ENCODE data around the gene CELSR2. TPM values are rescaled to one million over a fixed set of nuclear protein-coding genes. Genes with fewer than 3 reads are reported as not detected.

Gene CELSR2
- total and polyA plus RNA-seq, 2 donors (not counting 1 experiment from before 2014, with no cell fraction given) = 0.57 to 2.7 TPM

- ChIA-PET CTCF (interaction anchor here (0.6 to 5.1 kb wide), 8 partner anchors 10 to 183 kb away, joined by 3 to 27 read pairs (median 4); partner anchors contain the start of gene SORT1), POLR2A (no interaction called here)
- peak overlapping the region; percentile 36 to 55 for H3K27ac ChIP-seq (ENCODE audit: low read length in 2 of 2)
These were observed 58.1 kb downstream of the CELSR2 start for GRCh38 chr1:109307274-109308021.

More at GRCh38 chr1:109307274-109308021, 58.1 kb downstream of the CELSR2 start:
- peak overlapping the region; percentile 71 for H3K4me2 ChIP-seq (replicated peaks; ENCODE audit: low read depth, low read length, poor library complexity, severe bottlenecking)
- H3K27me3 ChIP-seq (replicated peaks in 1 of 4; ENCODE audit: control extremely low read depth in 1 of 4, control insufficient read depth in 3 of 4, insufficient read depth in 4 of 4, low read length in 3 of 4) = peaks cover 0 to 14% (median 6%) of the 10 kb centered on the region in 4 experiments
- H3K79me2 ChIP-seq (ENCODE audit: control insufficient read depth, insufficient read depth, low read length) = no peaks in the 10 kb centered on the region
- Mint-ChIP-seq H3K4me1 (peaks cover 14% of the 10 kb centered on the region), H3K27me3 (no peaks in the 10 kb centered on the region), H3K9me3 (ENCODE audit: insufficient read depth) (no peaks in the 10 kb centered on the region), H3K4me3 (peak overlapping the region; percentile 62), H3K27ac (peak overlapping the region; percentile 75)
- ATAC-seq (ENCODE audit: low read depth) (peak; percentile 96), DNase-seq (peak; percentile 62)
- no peaks in the 10 kb centered on the region for H3K36me3 ChIP-seq (replicated peaks in 1 of 2; ENCODE audit: control extremely low read depth in 1 of 2, control insufficient read depth in 1 of 2, extremely low read depth in 1 of 2, insufficient read depth in 2 of 2, low read length in 1 of 2)
- H3K4me3 ChIP-seq (ENCODE audit: control extremely low read depth in 1 of 5, extremely low read depth in 1 of 5, insufficient read depth in 1 of 5, low read depth in 2 of 5, low read length in 4 of 5) = peak overlapping the region in 3 of 5 experiments; percentile 15 to 41 (median 27)
- H3K4me1 ChIP-seq (ENCODE audit: control insufficient read depth in 2 of 2, insufficient read depth in 2 of 2, low read length in 2 of 2) = peaks cover 19 to 20% of the 10 kb centered on the region in 2 donors
- no peak for TF ChIP-seq CTCF (IDR thresholded peaks at IDR 0.05)
- no peak for TF ChIP-seq EZH2 (IDR thresholded peaks at IDR 0.05; ENCODE audit: borderline replicate concordance, insufficient read depth, low read depth, low read length, poor library complexity, severe bottlenecking)
- peak overlapping the region; percentile 46 for H3K9ac ChIP-seq (ENCODE audit: low read length)
- 27% methylated on average over 11 of the region's 14 CpGs for WGBS (ENCODE audit: insufficient coverage)
- H4K20me1 ChIP-seq (ENCODE audit: control insufficient read depth, insufficient read depth, low read length, poor library complexity, severe bottlenecking) = no peaks in the 10 kb centered on the region
- peak overlapping the region; percentile 72 for H2AFZ ChIP-seq (ENCODE audit: insufficient read depth, low read depth, low read length, poor library complexity, severe bottlenecking)
- H3K9me3 ChIP-seq (ENCODE audit: control extremely low read depth in 1 of 3, control insufficient read depth in 2 of 3, insufficient read depth in 1 of 3, low read length in 2 of 3) = no peaks in the 10 kb centered on the region
- intact Hi-C loops (cut with micrococcal nuclease) = loop anchor here (1.0 kb wide), 1 partner anchor 24 kb away; the partner anchor contains the start of gene PSRC1

Data from B cell (primary cell).